GM23248 (cell line): ENCODE data around the gene CLDND2.

ENCODE experiments used
- EZH2 ChIP-seq: fragments of 200-600 bp; sonication (generic); IDR thresholded peaks from 2 replicates; pipeline ENCODE4 v1.6.1; 2018; ENCODE audit warnings: antibody characterized with exemption, mild to moderate bottlenecking; ENCODE audit not compliant: insufficient read depth, poor library complexity, severe bottlenecking
- EZH2phosphoT487 ChIP-seq: fragments of 200-600 bp; sonication (generic); IDR thresholded peaks from 2 replicates; pipeline ENCODE4 v1.6.1; 2018; ENCODE audit warnings: antibody characterized with exemption, moderate library complexity, mild to moderate bottlenecking, low read depth; ENCODE audit not compliant: insufficient read depth

- TF ChIP-seq EZH2 (no peak), EZH2phosphoT487 (no peak)
Observed at GRCh38 chr19:51320280-51320657, 48.5 kb downstream of the CLDND2 start.
